Dedifferentiated amniotic fluid mesenchymal stem cell (primary cell): ENCODE data around the gene BHLHA9.
"Not testable (repeated sequence)": the region's sequence is repeated elsewhere in the genome, so short reads cannot be mapped to it uniquely, and the experiment has no call there.

ENCODE experiments used
- DNase-seq: peaks from one replicate; pipeline ENCODE4 v3.0.0-alpha.2; 2016; ENCODE audit errors: extremely low spot score

The BHLHA9 gene

DNA sequence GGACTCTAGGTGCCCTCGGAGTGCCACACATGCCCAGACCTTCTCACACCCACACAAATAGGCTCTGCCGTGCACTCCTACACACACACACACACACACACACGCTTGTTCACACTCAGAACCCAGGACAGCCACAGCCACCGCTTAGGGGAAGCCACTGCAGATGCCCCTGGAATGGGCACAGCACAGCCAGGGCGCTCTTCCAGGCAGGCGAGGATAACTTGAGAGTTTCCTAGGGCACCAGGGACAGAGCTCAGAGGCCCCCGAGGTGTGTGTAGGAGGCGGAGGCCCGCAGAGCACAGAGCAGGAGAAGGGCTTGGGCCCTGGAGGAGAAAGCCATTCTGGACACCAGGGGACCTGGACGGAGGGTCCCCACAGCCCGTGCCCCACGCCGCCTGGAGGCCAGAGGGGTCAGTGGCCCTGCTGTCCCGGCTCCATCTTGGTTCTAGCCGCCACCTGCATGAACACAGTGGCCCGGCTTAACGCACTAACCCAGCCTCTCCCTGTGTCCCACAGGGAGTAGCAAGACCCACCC, 30.2 kb downstream of the BHLHA9 start:
- DNase-seq = no peak

- no peak for DNase-seq
These were observed 31.3 kb downstream of the BHLHA9 start for GRCh38 chr17:1301546-1301945.

DNA sequence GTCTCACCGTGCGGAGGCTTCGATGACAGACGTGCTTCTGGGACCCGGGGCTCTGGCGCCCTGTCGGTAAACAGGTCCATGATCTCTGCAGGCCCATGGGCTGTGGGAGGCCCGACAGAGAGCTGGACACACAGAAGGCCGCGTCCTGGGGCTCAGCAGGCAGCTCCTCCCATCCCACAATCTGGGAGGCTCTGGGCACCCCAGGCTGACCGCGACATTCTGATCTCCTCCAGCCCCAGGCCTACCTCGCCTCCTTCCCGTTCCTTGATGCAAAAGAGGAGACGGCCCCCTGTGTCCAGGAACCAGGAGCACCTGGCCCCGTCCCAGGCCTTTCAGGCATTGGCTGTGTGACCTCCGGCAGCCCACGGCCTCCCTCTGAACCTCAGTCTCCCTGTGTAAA, 32.5 kb downstream of the BHLHA9 start:
- DNase-seq = no peak

DNA sequence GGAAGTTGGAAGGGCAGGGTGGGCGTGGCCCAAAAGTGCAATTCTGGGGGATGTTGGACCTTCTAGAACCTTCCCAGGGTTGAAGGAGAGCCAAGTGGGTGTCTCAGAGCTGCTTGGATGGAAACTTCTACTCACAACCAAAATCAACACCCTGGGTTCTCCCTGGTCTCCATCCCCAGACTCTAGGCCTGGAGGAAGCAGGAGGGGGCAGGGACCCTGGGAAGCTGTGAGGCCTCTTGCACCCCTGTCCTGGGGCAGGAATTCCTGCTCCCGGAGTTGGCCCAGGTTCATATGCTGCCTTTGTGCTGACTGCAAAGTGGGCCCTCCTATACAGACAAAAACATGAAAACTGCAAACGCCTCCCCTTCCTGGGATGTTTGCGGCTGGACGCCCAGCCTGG, 34.3 kb downstream of the BHLHA9 start:
- DNase-seq = no peak

DNA sequence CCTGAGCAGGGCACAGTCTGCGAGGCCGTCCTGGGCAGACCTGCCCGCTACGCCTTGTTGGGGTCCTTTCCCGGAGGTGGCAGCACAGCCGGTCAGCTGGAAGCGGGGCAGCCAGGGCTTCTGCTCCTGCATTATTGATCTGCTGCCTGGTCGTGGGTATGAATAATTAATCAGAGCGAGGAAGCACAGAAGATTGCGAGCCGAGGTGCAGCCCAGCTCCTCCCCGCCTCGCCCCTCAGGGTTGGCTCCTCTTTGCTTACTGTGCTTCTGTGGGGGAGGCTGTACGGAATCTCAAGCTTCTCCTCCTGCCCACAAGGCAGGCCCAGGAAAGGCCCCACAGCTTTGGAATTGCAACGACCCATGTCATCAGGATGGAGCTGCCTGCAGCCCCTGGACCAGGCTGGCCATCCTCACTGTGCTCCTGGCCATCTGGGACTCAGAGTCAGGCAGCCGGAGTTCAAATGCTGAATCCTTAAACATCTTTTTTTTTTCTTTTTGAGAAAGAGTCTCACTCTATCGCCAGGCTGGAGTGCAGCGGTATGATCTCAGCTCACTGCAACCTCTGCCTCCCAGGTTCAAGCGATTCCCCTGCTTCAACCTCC, 34.8 kb downstream of the BHLHA9 start:
- no peak for DNase-seq

GRCh38 chr17:1307829-1308228, 37.6 kb downstream of the BHLHA9 start:
- DNase-seq = not testable (repeated sequence)

GRCh38 chr17:1312261-1312870, 42.1 kb downstream of the BHLHA9 start:
- DNase-seq = no peak

- no peak for DNase-seq
These were observed 43.2 kb downstream of the BHLHA9 start for GRCh38 chr17:1313270-1314005.

GRCh38 chr17:1315409-1315808, 45.2 kb downstream of the BHLHA9 start:
- no peak for DNase-seq

GRCh38 chr17:1315891-1316403, 45.7 kb downstream of the BHLHA9 start:
- no peak for DNase-seq
